HG03442 (cell line): ENCODE measurements around the gene ORM1.

Experiments
- ATAC-seq: cut with Tn5 transposase; IDR thresholded peaks from one replicate; pipeline ENCODE4 v1.9.1; 2021; ENCODE audit warnings: mild to moderate bottlenecking, moderate library complexity; ENCODE audit not compliant: unreplicated experiment

Gene ORM1

GRCh38 chr9:114287001-114287762, 35.7 kb upstream of the ORM1 start:
- no peak for ATAC-seq

DNA sequence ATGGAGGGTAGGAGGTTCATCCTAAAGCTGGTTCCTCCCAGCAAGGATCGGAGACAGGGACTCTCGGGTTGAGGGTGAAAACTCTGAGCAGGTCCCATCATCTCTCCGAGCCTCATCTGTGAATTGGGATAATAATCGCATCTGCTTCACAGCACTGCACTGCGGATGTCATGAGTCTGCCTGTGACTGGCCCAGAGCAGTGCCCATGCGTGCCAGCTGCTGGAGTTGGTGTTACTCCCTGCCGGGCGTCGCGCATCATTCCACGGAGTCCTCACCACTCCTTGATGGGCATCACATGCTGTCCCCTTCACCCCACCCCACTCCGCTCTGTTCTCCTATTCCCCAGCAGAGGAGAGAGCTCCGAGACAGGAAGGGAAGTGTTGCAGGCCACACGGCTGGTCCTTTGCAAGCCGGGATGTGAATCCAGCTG, 35.1 kb upstream of the ORM1 start:
- no peak for ATAC-seq

GRCh38 chr9:114288193-114289091, 34.5 kb upstream of the ORM1 start:
- ATAC-seq = no peak

- no peak for ATAC-seq
Observed at GRCh38 chr9:114289106-114289505, 33.8 kb upstream of the ORM1 start.

DNA sequence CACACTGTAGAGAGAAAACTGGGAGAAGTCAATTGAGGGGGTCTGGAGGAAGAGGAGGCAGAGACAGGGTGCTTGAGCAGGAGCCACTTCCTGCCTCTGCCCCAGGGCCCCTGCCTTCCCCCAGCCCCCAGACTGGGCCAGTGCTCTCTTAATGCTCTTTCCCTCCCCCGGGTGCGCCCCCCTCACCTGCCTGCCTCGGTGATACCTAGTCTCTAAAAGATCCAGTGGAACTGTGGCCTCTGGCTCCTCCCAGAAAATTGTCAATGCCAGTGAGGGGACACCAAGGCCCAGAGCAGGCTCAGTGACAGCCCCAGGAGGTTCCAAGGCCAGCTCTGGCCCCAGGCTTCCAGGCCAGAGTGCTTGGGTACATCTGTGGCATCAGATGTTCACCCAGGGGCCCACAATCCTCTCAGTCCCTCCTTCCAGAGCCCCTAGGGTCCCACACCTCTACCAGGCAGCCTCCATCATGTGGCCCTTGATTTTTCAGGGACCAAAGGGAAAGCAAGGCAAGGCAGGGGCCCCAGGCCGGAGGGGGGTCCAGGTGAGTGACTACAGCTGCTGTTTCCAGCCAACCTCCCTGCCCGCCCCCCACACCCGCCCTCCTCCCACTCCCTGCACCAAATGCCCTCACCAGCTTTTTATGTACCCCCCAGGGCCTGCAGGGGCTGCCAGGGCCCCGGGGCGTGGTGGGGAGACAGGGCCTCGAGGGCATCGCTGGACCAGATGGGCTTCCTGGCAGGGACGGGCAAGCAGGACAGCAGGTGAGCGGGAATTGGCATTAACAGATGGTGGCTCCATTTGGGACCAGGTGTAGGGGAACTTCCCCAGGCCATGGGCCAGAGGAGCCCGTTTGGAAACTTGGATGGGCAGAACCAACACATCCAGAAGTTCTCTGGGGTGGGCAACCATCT, 33.1 kb upstream of the ORM1 start:
- no peak for ATAC-seq

DNA sequence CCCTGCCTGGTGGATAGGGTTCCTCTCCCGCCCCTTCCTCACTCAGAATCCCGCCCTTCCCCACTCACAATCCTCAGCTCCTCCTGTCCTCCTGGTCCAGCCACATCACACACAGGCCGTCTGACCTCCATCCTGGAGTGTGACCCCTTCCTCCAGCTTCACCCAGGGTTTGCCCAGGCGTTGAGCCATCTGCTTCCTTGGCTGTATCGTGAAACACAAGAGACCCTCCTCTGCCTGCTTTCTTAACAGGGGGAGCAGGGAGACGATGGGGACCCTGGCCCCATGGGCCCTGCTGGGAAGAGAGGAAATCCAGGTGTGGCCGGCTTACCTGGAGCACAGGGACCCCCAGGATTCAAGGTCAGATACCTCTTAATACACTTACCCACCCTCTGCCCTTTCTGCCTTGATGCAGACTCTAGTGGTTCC, 32.3 kb upstream of the ORM1 start:
- ATAC-seq = no peak

GRCh38 chr9:114291064-114291474, 31.8 kb upstream of the ORM1 start:
- no peak for ATAC-seq

GRCh38 chr9:114291886-114292590, 30.9 kb upstream of the ORM1 start:
- ATAC-seq = no peak

GRCh38 chr9:114294664-114295063, 28.2 kb upstream of the ORM1 start:
- ATAC-seq = no peak

DNA sequence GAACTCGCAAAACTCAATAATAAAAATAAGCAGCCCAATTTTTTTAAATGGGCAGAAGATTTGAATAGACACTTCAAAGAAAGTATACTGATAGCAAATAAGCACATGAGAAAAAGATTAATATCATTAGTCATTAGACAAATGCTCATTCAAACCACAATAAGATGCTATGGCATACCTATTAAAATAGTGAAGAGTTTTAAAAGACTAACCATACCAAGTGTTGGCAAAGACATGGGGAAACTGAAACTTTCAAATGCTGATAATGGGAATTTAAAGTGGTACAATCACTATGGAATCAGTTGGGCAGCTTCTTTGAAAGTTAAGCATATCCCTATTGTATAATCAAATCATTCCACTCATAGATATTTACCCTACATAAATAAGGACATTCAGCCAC, 26.6 kb upstream of the ORM1 start:
- no peak for ATAC-seq

GRCh38 chr9:114299286-114300152, 23.4 kb upstream of the ORM1 start:
- no peak for ATAC-seq

GRCh38 chr9:114300153-114300845, 22.6 kb upstream of the ORM1 start:
- ATAC-seq = no peak

GRCh38 chr9:114300846-114301797, 21.8 kb upstream of the ORM1 start:
- ATAC-seq = no peak

- ATAC-seq = no peak
Observed at GRCh38 chr9:114301798-114302565, 20.9 kb upstream of the ORM1 start.

- ATAC-seq = no peak
Observed at GRCh38 chr9:114302727-114303126, 20.2 kb upstream of the ORM1 start.

DNA sequence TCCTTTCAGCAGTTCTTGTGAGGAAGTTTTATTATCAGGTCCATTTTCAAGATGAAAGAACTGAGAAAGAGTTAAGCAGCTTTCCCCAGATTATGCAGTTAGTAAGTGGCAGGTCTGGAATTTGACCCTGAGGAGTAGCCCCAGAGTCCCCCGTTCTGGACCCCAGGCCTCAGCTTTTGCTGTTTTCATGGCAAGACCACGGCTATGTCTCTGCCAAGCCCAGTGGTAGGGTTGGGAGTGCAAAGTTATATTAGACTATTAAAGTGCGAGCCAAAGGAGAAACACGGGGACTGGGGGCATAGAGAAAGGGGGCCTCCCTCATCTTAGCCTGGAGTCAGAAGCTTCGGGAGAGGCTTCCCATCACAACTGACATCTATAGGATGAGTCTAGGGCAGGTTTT, 19.3 kb upstream of the ORM1 start:
- ATAC-seq = no peak

DNA sequence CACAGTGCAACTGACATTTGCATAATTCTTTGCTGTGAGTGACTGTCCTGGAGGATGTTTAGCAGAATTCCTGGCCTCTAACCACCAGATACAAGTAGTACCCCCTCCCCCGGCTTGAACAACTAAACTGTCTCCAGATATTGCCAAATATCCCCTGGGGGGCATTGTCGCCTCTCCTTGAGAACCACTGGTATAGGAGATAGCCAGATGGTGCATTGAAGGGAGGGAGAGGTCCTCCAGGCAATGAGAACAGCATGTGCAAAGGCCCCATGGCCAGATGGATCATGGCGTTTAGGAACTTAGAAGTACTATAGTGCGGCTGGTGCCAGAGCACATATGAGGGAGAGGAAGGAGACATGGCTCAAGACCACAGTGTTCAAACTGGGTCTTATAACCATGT, 18.9 kb upstream of the ORM1 start:
- ATAC-seq = no peak
